ENCODE data around the gene CDS2.

GRCh38 chr20:5220321-5221060 is 93.7 kb downstream of the CDS2 start:
- TF ChIP-seq CTCF (IDR thresholded peaks at IDR 0.05) (no peak), POLR2A (IDR thresholded peaks at IDR 0.05) (no peak)

Measured in lower leg skin (tissue), 3 donors.